A549 (cell line): ENCODE results near the gene IRS4. TPM values are rescaled to one million over a fixed set of nuclear protein-coding genes. Genes with fewer than 3 reads are reported as not detected.

Source experiments
- ATAC-seq, 2 experiments: fragments of 200-7000 bp in 1 of 2; fragments of >200 bp in 1 of 2; cut with Nextera tagmentation in 1 of 2; cut with Tn5 transposase in 1 of 2; 3 replicates each; pipeline versions ENCODE4 v1.8.0 to v1.9.1; 2018 to 2020; ENCODE audit warnings: mild to moderate bottlenecking in 1 of 2, moderate library complexity in 1 of 2
- CTCF ChIA-PET: fragments of 300-600 bp; sonication (Branson Sonifier 250); formaldehyde crosslinking; extraction: SDS; loops from one replicate; lab custom pipeline; 2021; ENCODE audit warnings: antibody characterized with exemption, inconsistent platforms; lab: Yijun Ruan, JAX
- POLR2A ChIA-PET: fragments of 350-600 bp; formaldehyde crosslinking; extraction: SDS; loops from one replicate; lab custom pipeline; 2021; ENCODE audit warnings: antibody characterized with exemption, inconsistent platforms; lab: Yijun Ruan, JAX
- DNase-seq, 2 experiments: peaks; one replicate each; pipeline versions ENCODE4 v3.0.0 to v3.0.0-alpha.2; 2011 to 2016; ENCODE audit warnings: low read depth in 1 of 2, low spot score in 1 of 2
- FAIRE-seq: peaks from 2 replicates; lab custom pipeline; 2011; peaks lifted over from hg19 to GRCh38; lab: Jason Lieb, UNC
- H3K27ac ChIP-seq, 2 experiments: fragments of >200 bp; sonication (Bioruptor Twin); formaldehyde crosslinking; 3 replicates each; pipeline ENCODE4 v1.5.1; 2016 to 2017
- H3K4me1 ChIP-seq: fragments of >200 bp; sonication (Bioruptor Twin); formaldehyde crosslinking; 3 replicates; pipeline ENCODE4 v1.6.1; 2016
- H3K4me2 ChIP-seq: fragments of >200 bp; sonication (Bioruptor Twin); formaldehyde crosslinking; 3 replicates; pipeline ENCODE4 v1.6.1; 2016
- H3K4me3 ChIP-seq: fragments of >200 bp; sonication (Bioruptor Twin); formaldehyde crosslinking; 3 replicates; pipeline ENCODE4 v1.5.1; 2016
- H3K9me3 ChIP-seq: fragments of >200 bp; sonication (Bioruptor Twin); formaldehyde crosslinking; 3 replicates; pipeline ENCODE4 v1.6.1; 2016
- CBX2 ChIP-seq: fragments of 200-600 bp; sonication (generic); IDR thresholded peaks from 2 replicates; pipeline ENCODE4 v1.6.1; 2016; ENCODE audit warnings: low read depth, mild to moderate bottlenecking, borderline replicate concordance
- CBX8 ChIP-seq: fragments of 200-600 bp; sonication (generic); IDR thresholded peaks from 2 replicates; pipeline ENCODE4 v1.6.1; 2016
- CEBPB ChIP-seq, 2 experiments: fragments of >200 bp in 1 of 2; sonication (Bioruptor Twin) in 1 of 2; formaldehyde crosslinking in 1 of 2; IDR thresholded peaks; 2 replicates each; pipeline ENCODE4 v1.6.1; 2012 to 2016
- CHD4 ChIP-seq: fragments of 200-600 bp; sonication (generic); IDR thresholded peaks from 2 replicates; pipeline ENCODE4 v1.6.1; 2016; ENCODE audit warnings: antibody characterized with exemption, mild to moderate bottlenecking, borderline replicate concordance
- EP300 ChIP-seq, 2 experiments: fragments of >200 bp; sonication (Bioruptor Twin); formaldehyde crosslinking; IDR thresholded peaks; 2 replicates in 1 of 2; 3 replicates in 1 of 2; pipeline ENCODE4 v1.6.1; 2016 to 2017
- HDAC2 ChIP-seq: fragments of 200-600 bp; sonication (generic); IDR thresholded peaks from 2 replicates; pipeline ENCODE4 v1.6.1; 2016
- HOXA7 ChIP-seq: fragments of 250-450 bp; sonication (Bioruptor Pico); IDR thresholded peaks from 2 replicates; pipeline ENCODE4 v1.5.0; 2020; ENCODE audit warnings: mild to moderate bottlenecking, moderate library complexity
- HOXB5 ChIP-seq: fragments of 250-450 bp; sonication (Bioruptor Pico); IDR thresholded peaks from 2 replicates; pipeline ENCODE4 v1.5.0; 2020; ENCODE audit warnings: mild to moderate bottlenecking, moderate library complexity
- MAZ ChIP-seq: fragments of 150-350 bp; IDR thresholded peaks from 2 replicates; pipeline ENCODE4 v1.6.1; 2014; ENCODE audit warnings: antibody characterized with exemption, low read depth, low read length, borderline replicate concordance
- RARB ChIP-seq: fragments of 250-450 bp; sonication (Bioruptor Pico); IDR thresholded peaks from 2 replicates; pipeline ENCODE4 v1.8.0; 2021; ENCODE audit warnings: mild to moderate bottlenecking, moderate library complexity
- RCOR1 ChIP-seq: fragments of 150-350 bp; IDR thresholded peaks from 2 replicates; pipeline ENCODE4 v1.6.1; 2014; ENCODE audit warnings: antibody characterized with exemption, low read length, low read depth
- RFX5 ChIP-seq: fragments of 450-650 bp; IDR thresholded peaks from 2 replicates; pipeline ENCODE4 v1.7.1; 2014; ENCODE audit warnings: antibody characterized with exemption, mild to moderate bottlenecking, moderate library complexity
- RNF2 ChIP-seq: fragments of 200-600 bp; sonication (generic); IDR thresholded peaks from 2 replicates; pipeline ENCODE4 v1.6.1; 2016; ENCODE audit warnings: low read depth, mild to moderate bottlenecking, antibody characterized with exemption, moderate library complexity, borderline replicate concordance
- SREBF2 ChIP-seq: fragments of 450-650 bp; IDR thresholded peaks from 2 replicates; pipeline ENCODE4 v1.6.1; 2014; ENCODE audit warnings: mild to moderate bottlenecking, moderate library complexity
- ZFP36 ChIP-seq: fragments of 450-650 bp; IDR thresholded peaks from 2 replicates; pipeline ENCODE4 v1.6.1; 2014; ENCODE audit warnings: borderline replicate concordance; ENCODE audit not compliant: partially characterized antibody
- ZSCAN20 ChIP-seq: fragments of 250-450 bp; sonication (Bioruptor Pico); IDR thresholded peaks from 2 replicates; pipeline ENCODE4 v1.8.0; 2022; ENCODE audit warnings: mild to moderate bottlenecking, moderate library complexity
- WGBS: methylation state at CpG from one replicate; pipeline ENCODE4 v1.1.6; 2017; ENCODE audit errors: missing lambda C conversion rate; 5-methylcytosine and 5-hydroxymethylcytosine counted together
- polyA plus RNA-seq, 4 experiments: library from polyadenylated mRNA; depleted of rRNA in 3 of 4; stranded (reverse); fragments of >200 nt; fragmentation: RNase III in 1 of 4; extraction: RNeasy Plus Mini Kit Qiagen cat#74134 plus additional on column Dnase treatment in 1 of 4; gene quantifications; 2 replicates in 3 of 4; 3 replicates in 1 of 4; pipeline ENCODE4 v1.2.3, GENCODE V29; 2011 to 2017
- TF ChIP-seq, protein P1 (sequence below): fragments of 200-600 bp; sonication (generic); IDR thresholded peaks from 2 replicates; pipeline ENCODE4 v1.6.1; 2016; ENCODE audit warnings: antibody characterized with exemption, mild to moderate bottlenecking, moderate library complexity
- TF ChIP-seq, protein P2 (sequence below): fragments of >200 bp; sonication (Bioruptor Twin); formaldehyde crosslinking; IDR thresholded peaks from 3 replicates; pipeline ENCODE4 v1.6.1; 2016
- TF ChIP-seq, protein P3 (sequence below): IDR thresholded peaks from 2 replicates; pipeline ENCODE4 v1.6.1; 2012; ENCODE audit warnings: low read depth, borderline replicate concordance
- TF ChIP-seq, protein P4 (sequence below): fragments of >200 bp; sonication (Bioruptor Twin); formaldehyde crosslinking; IDR thresholded peaks from 2 replicates; pipeline ENCODE4 v1.6.1; 2016
- TF ChIP-seq, protein P5 (sequence below): fragments of 150-350 bp; IDR thresholded peaks from 2 replicates; pipeline ENCODE4 v1.6.1; 2014; ENCODE audit warnings: low read depth, mild to moderate bottlenecking, low read length

IRS4 gene
- polyA plus RNA-seq, 2 of the 4 experiments (the other 2 are of a cell fraction): not detected

DNA sequence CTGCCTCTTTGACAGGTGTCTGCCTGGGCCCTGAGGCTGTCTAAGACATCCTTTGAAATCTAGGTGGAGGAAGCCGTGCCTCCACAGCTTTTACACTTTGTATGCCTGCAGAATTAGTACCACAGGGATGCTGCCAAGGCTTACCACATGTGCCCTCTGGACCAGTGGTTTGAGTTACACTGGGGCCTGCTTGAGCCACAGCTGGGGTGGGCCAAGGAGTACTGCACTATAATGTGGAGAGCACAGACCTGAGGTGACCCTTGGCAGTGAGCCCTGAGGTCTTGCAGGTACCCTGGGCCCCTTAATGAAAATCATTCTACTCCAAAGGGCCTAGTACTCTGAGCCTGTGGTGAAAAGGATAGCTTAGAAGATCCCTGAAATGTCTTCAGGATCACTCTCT is 27.2 kb upstream of the IRS4 start (continued):
- TF ChIP-seq, protein P1, sequence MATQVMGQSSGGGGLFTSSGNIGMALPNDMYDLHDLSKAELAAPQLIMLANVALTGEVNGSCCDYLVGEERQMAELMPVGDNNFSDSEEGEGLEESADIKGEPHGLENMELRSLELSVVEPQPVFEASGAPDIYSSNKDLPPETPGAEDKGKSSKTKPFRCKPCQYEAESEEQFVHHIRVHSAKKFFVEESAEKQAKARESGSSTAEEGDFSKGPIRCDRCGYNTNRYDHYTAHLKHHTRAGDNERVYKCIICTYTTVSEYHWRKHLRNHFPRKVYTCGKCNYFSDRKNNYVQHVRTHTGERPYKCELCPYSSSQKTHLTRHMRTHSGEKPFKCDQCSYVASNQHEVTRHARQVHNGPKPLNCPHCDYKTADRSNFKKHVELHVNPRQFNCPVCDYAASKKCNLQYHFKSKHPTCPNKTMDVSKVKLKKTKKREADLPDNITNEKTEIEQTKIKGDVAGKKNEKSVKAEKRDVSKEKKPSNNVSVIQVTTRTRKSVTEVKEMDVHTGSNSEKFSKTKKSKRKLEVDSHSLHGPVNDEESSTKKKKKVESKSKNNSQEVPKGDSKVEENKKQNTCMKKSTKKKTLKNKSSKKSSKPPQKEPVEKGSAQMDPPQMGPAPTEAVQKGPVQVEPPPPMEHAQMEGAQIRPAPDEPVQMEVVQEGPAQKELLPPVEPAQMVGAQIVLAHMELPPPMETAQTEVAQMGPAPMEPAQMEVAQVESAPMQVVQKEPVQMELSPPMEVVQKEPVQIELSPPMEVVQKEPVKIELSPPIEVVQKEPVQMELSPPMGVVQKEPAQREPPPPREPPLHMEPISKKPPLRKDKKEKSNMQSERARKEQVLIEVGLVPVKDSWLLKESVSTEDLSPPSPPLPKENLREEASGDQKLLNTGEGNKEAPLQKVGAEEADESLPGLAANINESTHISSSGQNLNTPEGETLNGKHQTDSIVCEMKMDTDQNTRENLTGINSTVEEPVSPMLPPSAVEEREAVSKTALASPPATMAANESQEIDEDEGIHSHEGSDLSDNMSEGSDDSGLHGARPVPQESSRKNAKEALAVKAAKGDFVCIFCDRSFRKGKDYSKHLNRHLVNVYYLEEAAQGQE: no peak
- TF ChIP-seq RCOR1: no peak
- TF ChIP-seq, protein P2, sequence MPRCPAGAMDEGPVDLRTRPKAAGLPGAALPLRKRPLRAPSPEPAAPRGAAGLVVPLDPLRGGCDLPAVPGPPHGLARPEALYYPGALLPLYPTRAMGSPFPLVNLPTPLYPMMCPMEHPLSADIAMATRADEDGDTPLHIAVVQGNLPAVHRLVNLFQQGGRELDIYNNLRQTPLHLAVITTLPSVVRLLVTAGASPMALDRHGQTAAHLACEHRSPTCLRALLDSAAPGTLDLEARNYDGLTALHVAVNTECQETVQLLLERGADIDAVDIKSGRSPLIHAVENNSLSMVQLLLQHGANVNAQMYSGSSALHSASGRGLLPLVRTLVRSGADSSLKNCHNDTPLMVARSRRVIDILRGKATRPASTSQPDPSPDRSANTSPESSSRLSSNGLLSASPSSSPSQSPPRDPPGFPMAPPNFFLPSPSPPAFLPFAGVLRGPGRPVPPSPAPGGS: no peak
- TF ChIP-seq CHD4: no peak
- TF ChIP-seq ZSCAN20 (CRISPR knock-in tag): no peak
- TF ChIP-seq, protein P3, sequence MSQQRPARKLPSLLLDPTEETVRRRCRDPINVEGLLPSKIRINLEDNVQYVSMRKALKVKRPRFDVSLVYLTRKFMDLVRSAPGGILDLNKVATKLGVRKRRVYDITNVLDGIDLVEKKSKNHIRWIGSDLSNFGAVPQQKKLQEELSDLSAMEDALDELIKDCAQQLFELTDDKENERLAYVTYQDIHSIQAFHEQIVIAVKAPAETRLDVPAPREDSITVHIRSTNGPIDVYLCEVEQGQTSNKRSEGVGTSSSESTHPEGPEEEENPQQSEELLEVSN: no peak

DNA sequence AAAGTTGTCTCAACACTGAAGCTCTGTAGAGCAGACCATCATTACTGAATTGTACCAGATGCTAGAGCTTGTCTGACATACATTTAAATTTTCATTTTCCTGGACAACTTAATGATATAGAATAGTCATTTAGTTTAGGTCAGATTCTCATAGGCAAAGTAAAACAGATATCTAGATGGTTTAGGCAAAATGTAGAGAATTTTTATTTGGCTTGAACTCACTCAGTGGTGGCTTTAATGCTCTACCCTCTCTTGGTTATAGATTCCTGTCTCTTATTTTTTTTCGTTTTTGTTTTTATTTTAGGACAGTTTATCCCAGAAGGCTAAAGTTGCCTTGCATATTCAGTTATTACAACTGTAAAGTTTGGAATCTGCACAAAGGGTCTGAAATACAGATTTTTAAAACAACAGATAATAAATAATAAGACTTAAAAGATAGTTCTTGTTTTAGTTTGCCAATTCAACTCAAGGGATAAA is 4.0 kb upstream of the IRS4 start:
- FAIRE-seq: no peak
- Histone ChIP-seq H3K4me2 (no peak overlapping the region), H3K9me3 (no peaks in the 10 kb centered on the region), H3K4me1 (peaks cover 3% of the 10 kb centered on the region; the same call in 1 of the 3 replicates), H3K27ac (no peak overlapping the region), H3K4me3 (no peak overlapping the region)
- DNase-seq: no peak
- WGBS: 6% methylated on average over 1 of the region's 1 CpG
- no peak for ATAC-seq
- ChIA-PET POLR2A (interaction anchor here (0.6 kb wide), 2 partner anchors 8 to 21 kb away, joined by 4 read pairs; no protein-coding TSS in a partner anchor), CTCF (no interaction called here)
- TF ChIP-seq RARB (CRISPR knock-in tag): no peak
- TF ChIP-seq RNF2: peak; percentile 95
- peak; percentile 98 for TF ChIP-seq CBX8
- no peak for TF ChIP-seq EP300 (IDR thresholded peaks at IDR 0.05)
- TF ChIP-seq ZFP36: peak; percentile 36
- TF ChIP-seq, protein P1: no peak
- TF ChIP-seq HDAC2: no peak
- TF ChIP-seq SREBF2: no peak

DNA sequence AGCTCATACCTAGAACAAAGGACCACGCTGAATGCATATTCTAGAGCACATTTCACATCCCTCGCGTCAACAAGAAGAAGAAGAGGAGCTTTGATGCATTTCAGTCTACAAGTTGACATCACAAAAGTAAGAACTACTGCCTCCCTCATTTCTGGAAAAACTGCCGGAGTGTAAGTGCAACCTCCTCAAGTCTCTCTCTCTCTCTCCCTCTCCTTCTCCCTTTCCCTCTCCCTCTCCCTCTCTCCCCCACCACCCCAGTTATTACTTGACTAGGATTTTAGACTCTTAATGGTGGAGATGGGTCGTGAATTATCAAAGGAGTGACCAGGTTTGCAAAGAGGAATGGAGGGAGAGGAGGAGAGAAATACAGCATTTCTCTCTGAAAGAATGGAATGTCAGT is 1.4 kb upstream of the IRS4 start:
- TF ChIP-seq, protein P4, sequence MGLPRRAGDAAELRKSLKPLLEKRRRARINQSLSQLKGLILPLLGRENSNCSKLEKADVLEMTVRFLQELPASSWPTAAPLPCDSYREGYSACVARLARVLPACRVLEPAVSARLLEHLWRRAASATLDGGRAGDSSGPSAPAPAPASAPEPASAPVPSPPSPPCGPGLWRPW: no peak
- TF ChIP-seq MAZ: no peak
- TF ChIP-seq, protein P5, sequence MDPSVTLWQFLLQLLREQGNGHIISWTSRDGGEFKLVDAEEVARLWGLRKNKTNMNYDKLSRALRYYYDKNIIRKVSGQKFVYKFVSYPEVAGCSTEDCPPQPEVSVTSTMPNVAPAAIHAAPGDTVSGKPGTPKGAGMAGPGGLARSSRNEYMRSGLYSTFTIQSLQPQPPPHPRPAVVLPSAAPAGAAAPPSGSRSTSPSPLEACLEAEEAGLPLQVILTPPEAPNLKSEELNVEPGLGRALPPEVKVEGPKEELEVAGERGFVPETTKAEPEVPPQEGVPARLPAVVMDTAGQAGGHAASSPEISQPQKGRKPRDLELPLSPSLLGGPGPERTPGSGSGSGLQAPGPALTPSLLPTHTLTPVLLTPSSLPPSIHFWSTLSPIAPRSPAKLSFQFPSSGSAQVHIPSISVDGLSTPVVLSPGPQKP: no peak
- no peak for TF ChIP-seq CBX2
- TF ChIP-seq HOXB5 (CRISPR knock-in tag): no peak
- no peak for TF ChIP-seq RFX5
- TF ChIP-seq, protein P3: no peak
- TF ChIP-seq CEBPB (IDR thresholded peaks at IDR 0.05): no peak
- TF ChIP-seq HOXA7 (CRISPR knock-in tag): no peak
- TF ChIP-seq, all 56 proteins: peak for 0
- Histone ChIP-seq H3K4me2 (no peak overlapping the region), H3K9me3 (no peaks in the 10 kb centered on the region; the same call in 2 of the 3 replicates), H3K4me3 (no peak overlapping the region), H3K27ac (no peak overlapping the region), H3K4me1 (peaks cover 6% of the 10 kb centered on the region; the same call in 1 of the 3 replicates)
- POLR2A ChIA-PET: no interaction called here
- ATAC-seq (no peak), DNase-seq (no peak), FAIRE-seq (no peak)
- CTCF ChIA-PET: no interaction called here
- 53% methylated on average over 5 of the region's 5 CpGs for WGBS
